ENCODE data around the gene HECW1. TPM values are rescaled to one million over a fixed set of nuclear protein-coding genes. Genes with fewer than 3 reads are reported as not detected.

Gene HECW1
- total and polyA plus RNA-seq, 10 of the 15 experiments (the other 5 are each of a cell fraction or from before 2014, with no cell fraction given) = under 0.01 to 0.31 (median 0.04) TPM; not detected in 3

- no peak; the same call in 1 of the 2 replicates for TF ChIP-seq MLLT1 (IDR thresholded peaks at IDR 0.05)
- TF ChIP-seq DPF2 (IDR thresholded peaks at IDR 0.05) = peak; percentile 90
- no peak for TF ChIP-seq STAT3 (IDR thresholded peaks at IDR 0.05; ENCODE audit: low read depth, low read length)
- no peak for TF ChIP-seq USF1 (IDR thresholded peaks at IDR 0.05; ENCODE audit: borderline replicate concordance, extremely low read length, insufficient read depth, low read depth, low read length)
- no peak for TF ChIP-seq CEBPB (IDR thresholded peaks at IDR 0.05; ENCODE audit: borderline replicate concordance in 1 of 2, low read depth in 2 of 2, low read length in 2 of 2)
- 0 out of 2 replicates have a peak, but pooled peaks have one; percentile 21 for TF ChIP-seq BACH1 (IDR thresholded peaks at IDR 0.05; ENCODE audit: borderline replicate concordance)
- TF ChIP-seq RUNX3 (IDR thresholded peaks at IDR 0.05; ENCODE audit: low read length) = peak; percentile 76
- TF ChIP-seq RB1 (IDR thresholded peaks at IDR 0.05; ENCODE audit: borderline replicate concordance) = no peak
- no peak for TF ChIP-seq SMAD5 (IDR thresholded peaks at IDR 0.05; ENCODE audit: low read depth)
- TF ChIP-seq CHD4 (IDR thresholded peaks at IDR 0.05) = no peak
- TF ChIP-seq KDM1A (IDR thresholded peaks at IDR 0.05; ENCODE audit: borderline replicate concordance) = no peak
- TF ChIP-seq TCF7 (IDR thresholded peaks at IDR 0.05; ENCODE audit: borderline replicate concordance) = 0 out of 2 replicates have a peak, but pooled peaks have one; percentile 4
- TF ChIP-seq BRCA1 (IDR thresholded peaks at IDR 0.05; ENCODE audit: low read depth, low read length) = no peak
- TF ChIP-seq BHLHE40 (IDR thresholded peaks at IDR 0.05; ENCODE audit: borderline replicate concordance in 1 of 2, low read depth in 2 of 2, low read length in 1 of 2) = 0 out of 4 replicates have a peak, but pooled peaks of 1 of the 2 experiments have one; percentile 17
- TF ChIP-seq SRF (IDR thresholded peaks at IDR 0.05; ENCODE audit: low read depth in 2 of 2, low read length in 2 of 2) = no peak
- TF ChIP-seq SIN3A (IDR thresholded peaks at IDR 0.05; ENCODE audit: low read depth, low read length) = no peak
- no peak for TF ChIP-seq ATF3 (IDR thresholded peaks at IDR 0.05; ENCODE audit: borderline replicate concordance, extremely low read depth, low read depth, low read length)
- TF ChIP-seq NFYB (IDR thresholded peaks at IDR 0.05; ENCODE audit: insufficient read depth, low read depth, low read length) = peak; percentile 76
- TF ChIP-seq SIX5 (IDR thresholded peaks at IDR 0.05; ENCODE audit: low read depth, low read length, severe bottlenecking) = no peak
- no peak for TF ChIP-seq REST (IDR thresholded peaks at IDR 0.05; ENCODE audit: low read depth, low read length)
- no peak for TF ChIP-seq NR2C2 (IDR thresholded peaks at IDR 0.05; ENCODE audit: borderline replicate concordance, control insufficient read depth, insufficient read length, low read depth)
- peak; percentile 84 for TF ChIP-seq JUNB (IDR thresholded peaks at IDR 0.05)
- TF ChIP-seq YBX1 (IDR thresholded peaks at IDR 0.05) = no peak
These were observed 36.2 kb upstream of the HECW1 start (continued) for GRCh38 chr7:43076189-43076605.

Data from GM12878 (cell line).